ENCODE results near the gene ARX. TPM values are rescaled to one million over a fixed set of nuclear protein-coding genes. Genes with fewer than 3 reads are reported as not detected.
A peak's percentile ranks its signal among the peaks of the same experiment; 100 is the strongest.

ARX gene
- total RNA-seq = not detected

GRCh38 chrX:25015486-25016360 is at the start of gene ARX:
Gene ARX (minus strand): TSS chrX:25015965. CDS start chrX:25015737, 228 bp downstream.
- DNase-seq (ENCODE audit: low spot score) = peak; percentile 27

DNA sequence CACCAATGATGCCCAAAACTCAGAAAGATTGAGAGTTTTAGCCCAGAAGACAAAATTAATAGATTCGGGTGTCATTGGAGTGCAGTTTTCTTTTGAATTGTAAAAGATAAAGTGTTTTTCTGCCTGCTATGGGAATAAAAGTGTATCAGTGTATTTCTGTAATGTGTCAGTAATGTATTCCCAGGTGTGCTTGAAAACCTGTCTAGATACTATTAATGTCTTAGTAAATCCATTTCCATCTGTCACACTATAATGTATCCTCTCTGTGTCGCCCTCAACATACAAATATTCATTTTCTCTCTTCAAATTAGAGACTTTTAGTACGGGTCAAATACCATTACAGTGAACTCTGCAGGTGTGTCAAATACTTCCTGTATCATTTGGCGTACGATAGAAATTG is 43.5 kb upstream of the ARX start:
- DNase-seq (ENCODE audit: low spot score) = no peak

DNA sequence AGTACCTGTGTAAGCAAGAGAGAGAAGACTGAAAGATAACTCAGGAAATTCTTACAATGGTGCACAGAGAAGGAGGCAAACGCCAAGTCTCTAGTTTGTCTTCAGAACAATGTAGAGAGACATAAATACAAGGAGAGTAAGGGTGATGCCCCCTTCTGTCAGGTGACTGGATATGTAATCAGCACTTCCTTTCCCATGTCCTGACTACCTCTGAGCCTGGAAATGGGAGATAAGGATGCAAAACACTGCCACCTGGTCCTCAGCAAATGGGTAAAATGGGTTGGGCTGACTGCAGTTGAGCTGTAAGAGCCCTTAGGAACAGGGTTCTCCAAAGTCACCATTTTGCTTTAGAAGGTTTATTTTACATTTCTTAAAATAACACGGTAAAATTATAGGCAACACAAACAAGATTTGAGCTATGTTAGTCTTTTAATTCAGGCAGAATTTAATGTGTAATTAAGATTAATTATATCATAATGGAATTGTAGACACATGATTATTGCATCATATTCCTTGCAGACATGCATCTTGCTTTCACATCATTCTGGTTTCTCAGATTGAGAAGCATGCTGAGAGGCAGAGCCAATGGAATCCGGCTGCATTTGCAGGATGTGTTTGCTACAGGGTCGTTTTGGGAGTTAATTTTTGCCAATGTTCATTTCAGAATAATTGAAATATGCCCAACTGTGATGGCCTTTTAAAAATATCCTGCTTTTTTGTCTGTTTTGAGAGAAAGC is 37.2 kb upstream of the ARX start:
- DNase-seq (ENCODE audit: low spot score) = no peak

DNA sequence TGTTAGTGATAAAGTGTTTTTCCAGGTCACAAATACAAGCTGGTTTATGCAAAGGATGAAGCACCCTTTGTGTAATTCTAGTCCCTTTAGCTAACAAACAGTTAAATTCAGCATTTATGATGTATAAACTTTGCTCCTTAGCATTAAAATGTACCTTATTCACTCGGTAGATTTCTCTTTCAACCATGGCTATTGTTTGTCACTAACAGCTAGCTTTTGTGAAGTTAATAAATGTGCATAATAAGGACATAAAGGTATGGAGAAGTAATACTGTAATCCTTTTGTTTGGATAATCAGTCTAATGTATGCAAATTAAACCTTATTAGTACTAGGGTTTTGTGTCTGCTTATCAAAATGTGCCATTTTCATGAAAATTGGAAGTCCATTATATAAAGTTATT is 34.2 kb upstream of the ARX start:
- no peak for DNase-seq (ENCODE audit: low spot score)

DNA sequence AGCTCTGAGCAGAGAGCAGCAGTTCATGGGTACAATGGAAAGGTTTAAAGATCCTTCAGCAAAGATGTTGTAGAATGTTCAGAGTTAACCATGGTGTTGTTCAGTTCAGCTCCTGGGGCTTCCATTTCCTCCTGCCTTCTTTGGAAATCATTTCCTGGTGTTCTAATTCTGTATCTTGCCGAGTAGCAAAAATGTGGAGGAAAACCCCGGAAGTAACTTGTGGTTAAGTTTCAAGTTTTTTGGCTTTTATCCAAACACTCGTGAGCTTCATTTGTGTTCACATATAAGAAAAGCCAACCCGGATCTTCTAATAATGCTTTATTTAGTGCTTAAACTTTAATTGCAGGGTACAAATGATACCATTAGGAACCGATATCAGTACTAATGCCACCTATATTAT is 33.6 kb upstream of the ARX start:
- DNase-seq (ENCODE audit: low spot score) = no peak

DNA sequence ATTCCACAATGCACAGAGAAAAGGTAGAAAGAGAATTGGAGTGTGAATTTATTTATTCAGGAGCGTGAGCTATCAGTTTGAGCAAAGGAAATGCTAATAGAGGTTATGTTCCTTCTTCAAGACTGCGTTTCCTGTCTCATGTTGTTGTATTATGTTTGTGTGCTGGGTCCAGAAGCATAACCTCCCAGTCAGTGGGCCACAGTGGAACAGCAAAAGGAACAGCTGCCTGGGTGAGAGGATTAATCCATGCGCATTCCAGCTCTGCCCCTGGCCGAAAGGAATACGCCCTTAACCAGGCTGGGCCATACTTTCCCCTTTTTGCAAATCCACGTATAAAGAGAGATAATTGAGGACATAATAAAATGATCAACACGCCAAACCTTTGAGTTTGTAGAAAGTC is 32.4 kb upstream of the ARX start:
- no peak for DNase-seq (ENCODE audit: low spot score)

DNA sequence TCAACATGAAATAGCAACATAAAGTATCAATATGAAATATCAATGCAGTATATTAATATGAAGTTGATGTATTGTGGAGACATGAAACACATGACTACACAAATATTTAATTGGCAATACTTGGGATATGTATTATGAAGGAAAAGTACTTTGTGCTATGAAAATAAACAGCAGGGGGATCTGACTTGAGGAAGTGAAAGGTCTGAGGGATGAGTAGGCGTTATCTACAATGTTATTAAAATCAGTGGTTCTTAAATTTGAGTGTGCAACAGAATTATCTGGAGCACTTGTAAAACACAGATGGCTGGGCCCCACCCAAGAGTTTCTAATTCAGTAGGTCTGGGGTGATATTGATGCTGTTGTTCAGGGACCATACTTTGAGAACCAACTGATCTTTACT is 27.4 kb upstream of the ARX start:
- DNase-seq (ENCODE audit: low spot score) = no peak

GRCh38 chrX:25039036-25039435 is 23.3 kb upstream of the ARX start:
- no peak for DNase-seq (ENCODE audit: low spot score)

DNA sequence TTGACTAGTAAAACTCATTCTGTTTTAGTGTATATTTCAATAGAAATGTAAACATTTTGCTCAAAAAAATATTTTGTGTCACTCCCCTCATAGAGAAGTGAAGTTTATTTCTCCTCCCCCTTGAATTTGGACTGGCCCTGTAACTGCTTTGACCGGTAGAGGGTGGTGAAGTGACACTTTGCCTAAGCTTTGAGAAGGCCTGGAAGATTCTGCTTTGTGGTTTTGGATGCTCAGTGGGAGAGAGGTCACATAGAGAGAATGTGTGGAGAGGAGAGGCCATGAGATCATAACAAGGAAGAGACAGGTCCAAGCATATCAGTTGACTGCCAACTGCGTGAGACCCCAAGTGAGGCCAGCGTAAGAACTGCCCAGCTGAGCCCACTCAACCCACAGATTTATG is 19.1 kb upstream of the ARX start:
- DNase-seq (ENCODE audit: low spot score) = no peak

- no peak for DNase-seq (ENCODE audit: low spot score)
These were observed 13.6 kb upstream of the ARX start for GRCh38 chrX:25029288-25029825.

DNA sequence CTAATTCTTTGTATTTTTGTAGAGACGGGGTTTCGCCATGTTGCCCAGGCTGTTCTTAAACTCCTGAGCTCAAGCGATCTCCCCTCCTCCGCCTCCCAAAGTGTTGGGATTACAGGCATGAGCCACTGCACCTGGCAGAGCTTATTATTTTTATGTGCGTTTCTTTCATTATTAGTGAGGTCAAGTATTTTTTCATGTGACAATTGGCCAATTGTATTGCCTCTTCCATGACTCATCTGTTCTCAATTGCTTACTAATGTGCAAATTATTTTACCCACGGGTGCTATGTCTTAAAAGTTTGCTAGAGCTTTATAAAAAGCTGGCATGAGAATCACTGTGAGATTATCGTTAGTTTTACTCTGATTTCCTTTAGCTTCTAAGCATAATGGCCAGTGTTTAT is 13.0 kb upstream of the ARX start:
- DNase-seq (ENCODE audit: low spot score) = no peak

GRCh38 chrX:25026576-25026975 is 10.8 kb upstream of the ARX start:
- no peak for DNase-seq (ENCODE audit: low spot score)

- no peak for DNase-seq (ENCODE audit: low spot score)
These were observed 9.8 kb upstream of the ARX start for GRCh38 chrX:25025615-25026014.

DNA sequence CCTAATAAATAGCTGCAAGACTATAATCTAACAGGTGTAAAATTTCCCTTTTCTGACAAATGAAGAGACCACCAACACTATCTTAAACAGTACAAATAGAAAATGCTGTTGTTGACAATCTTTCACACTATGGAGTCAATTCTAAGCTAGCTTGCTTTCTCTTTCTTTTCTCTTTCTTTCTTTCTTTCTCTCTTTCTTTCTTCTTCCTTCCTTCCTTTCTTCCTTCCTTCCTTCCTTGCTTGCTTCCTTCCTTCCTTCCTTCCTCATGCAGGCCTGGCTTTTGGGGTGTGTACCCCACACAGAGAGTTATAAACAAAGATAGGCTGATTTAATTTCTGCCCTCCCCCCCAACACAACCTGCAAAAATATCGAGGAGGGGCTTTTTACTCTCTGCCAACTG is 8.1 kb upstream of the ARX start:
- no peak for DNase-seq (ENCODE audit: low spot score)

DNA sequence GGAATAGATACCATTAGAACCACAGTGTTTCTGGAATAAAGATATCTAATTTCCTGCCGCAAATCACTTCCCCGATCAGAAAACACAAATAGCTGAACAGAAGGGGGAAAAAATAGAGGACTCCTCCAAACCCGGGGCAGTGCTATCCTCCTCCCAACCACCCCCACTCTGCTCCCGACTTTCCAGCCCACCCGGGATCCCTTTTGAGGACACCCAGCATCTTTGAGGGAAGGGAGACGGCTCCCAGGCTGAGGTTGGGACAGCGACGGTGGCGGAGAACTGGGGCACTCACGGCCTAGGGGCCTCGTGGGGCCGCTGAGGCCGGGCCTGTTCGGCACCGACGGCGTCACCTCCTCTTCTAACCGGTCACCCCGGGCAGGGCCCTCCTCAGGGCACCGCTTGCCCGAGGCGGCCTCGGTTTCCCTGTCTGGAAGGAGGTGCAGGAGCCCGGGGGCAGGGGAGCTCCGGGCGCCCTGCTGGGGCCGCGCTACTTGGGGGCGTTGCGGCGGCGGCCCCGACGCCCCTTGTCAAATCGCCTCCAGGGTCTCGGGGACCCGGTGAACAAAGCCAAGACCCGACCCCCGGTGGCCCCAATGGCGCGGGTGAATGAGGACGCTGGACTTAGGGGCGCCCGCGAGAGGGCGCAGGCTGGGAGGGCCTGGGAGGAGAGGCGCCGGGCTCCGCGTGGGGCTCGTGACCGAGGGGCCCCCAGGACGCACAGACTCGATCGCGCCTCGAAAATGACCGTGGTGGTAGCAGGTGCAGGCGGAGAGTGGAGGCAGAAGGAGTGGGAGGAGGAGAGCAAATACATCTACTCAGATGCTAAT is 6.9 kb upstream of the ARX start:
- DNase-seq (ENCODE audit: low spot score) = no peak

DNA sequence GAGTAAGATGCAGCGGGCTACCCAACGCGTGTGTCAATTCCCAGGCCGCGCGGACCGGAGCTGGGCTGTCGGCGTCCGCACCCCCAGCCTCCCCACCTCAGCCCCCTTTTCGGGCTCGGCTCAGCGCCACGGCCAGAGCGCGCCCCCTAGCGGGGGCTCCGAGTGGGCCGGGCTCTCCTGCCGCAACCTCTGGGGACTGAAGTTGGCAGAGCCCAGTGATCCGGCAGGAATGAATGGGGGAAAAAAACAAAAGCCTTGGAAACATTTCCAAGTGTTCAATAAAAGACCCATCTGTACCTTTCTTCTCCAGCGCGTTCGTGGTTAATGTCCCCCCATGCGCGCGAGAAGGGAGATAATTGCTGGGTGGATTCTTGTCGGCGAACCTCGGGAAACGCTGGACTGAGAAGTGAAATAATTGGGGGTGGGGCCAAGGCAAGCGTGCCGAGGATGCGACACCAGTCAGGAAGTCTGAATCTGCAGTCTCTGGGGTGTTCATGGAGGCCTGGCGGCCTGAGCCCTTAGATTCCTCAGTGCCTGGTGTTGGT is 5.2 kb upstream of the ARX start:
- DNase-seq (ENCODE audit: low spot score) = no peak

GRCh38 chrX:25020391-25020904 is 4.7 kb upstream of the ARX start:
- DNase-seq (ENCODE audit: low spot score) = no peak

DNA sequence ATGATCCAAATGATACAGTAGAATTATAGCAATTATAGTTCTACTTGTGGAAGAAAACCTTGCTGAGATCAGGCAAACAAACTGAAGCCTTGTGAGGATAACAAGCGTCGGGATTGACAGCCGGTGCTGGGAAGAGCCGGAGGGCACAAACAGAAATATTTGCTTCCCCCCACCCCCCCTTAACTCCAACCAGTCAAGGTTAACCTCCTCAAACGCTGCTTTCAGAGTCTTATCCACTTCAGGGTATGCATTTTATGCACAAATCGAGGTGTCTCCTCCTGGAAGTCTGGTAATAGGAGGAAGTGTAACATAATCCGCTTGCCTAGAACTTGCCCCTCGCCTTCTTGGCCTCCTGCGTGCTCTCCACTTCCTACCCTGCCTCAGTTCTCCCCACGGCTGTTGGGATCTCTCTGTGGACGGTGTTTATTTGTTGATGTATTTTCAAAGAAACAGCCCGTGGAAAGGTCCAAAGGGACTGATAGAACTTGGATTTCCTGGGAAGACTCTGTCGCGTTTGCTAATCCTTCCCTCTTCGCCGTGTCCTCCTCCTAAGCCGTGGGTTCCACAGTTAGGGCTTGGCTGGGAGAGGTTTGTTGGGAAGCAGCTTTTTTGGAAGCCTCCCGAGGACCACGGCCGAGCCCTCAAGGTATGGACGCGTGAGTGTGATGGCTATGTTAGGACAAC is 4.1 kb upstream of the ARX start:
- no peak for DNase-seq (ENCODE audit: low spot score)

DNA sequence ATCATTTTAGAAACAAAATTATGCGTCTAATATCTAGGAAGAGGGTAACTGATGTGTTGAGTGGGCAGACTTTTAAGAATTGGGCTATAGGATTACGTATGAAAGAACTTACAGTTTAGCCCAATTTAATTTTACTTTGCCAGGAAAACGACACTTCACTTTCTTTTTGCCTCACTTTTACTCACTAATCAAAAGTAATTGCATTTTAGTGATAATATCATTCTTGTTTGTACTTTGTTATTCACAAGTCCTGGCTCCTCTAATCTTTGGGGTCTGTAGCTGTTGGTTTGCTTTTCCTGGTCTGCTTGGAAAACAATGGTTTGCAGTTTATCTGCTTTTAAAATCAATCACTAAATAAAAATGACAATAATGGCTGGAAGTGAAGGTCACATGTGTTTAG is 2.9 kb upstream of the ARX start:
- DNase-seq (ENCODE audit: low spot score) = no peak

DNA sequence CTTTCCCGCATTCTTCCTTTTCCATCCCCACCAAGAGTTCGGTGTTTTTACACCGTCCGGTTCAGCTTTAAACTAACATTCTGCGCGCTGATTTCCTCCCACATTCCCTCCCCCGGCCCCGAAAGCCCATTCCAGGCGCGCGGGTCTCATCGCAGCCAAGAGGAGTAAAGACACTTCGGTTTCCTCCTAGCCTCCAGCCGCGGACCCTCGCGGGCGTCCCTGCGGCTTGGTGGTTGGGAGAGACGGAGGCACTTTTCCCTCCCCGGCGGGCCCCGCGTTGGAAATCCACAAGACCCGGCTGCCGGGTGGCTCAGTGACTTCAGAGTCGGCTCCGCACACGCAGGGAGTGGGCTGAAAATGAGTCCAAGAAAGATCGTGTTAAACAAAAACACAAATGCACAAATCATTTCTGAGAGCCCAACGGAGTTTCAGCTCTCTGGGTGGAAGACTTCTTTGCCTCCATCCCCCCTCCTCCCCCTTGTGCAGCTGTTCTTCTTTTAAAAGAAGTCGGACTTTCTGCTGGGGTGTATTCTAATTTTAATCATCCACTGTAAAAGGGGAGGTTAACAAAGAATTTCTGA is 2.0 kb upstream of the ARX start:
- no peak for DNase-seq (ENCODE audit: low spot score)

All from mucosa of gallbladder (tissue), 1 donor.